ENCODE results near the gene C1QL1.

- no peak for TF ChIP-seq BHLHE40 (IDR thresholded peaks at IDR 0.05; ENCODE audit: borderline replicate concordance)
- no peak for TF ChIP-seq FOXK2 (IDR thresholded peaks at IDR 0.05)
- TF ChIP-seq ELF4 (IDR thresholded peaks at IDR 0.05) = no peak
- TF ChIP-seq SUZ12 (IDR thresholded peaks at IDR 0.05) = no peak
- no peak for TF ChIP-seq HDGF (IDR thresholded peaks at IDR 0.05; ENCODE audit: borderline replicate concordance)
- TF ChIP-seq SP1 (IDR thresholded peaks at IDR 0.05) = no peak
- no peak for TF ChIP-seq CTBP1 (IDR thresholded peaks at IDR 0.05; ENCODE audit: borderline replicate concordance)
- TF ChIP-seq TARDBP (IDR thresholded peaks at IDR 0.05) = no peak
- TF ChIP-seq FOXM1 (IDR thresholded peaks at IDR 0.05; ENCODE audit: borderline replicate concordance) = no peak
- TF ChIP-seq PKNOX1 (IDR thresholded peaks at IDR 0.05) = no peak
- TF ChIP-seq LEF1 (IDR thresholded peaks at IDR 0.05; ENCODE audit: borderline replicate concordance) = no peak
- TF ChIP-seq FOXA1 (IDR thresholded peaks at IDR 0.05) = no peak
These were observed 40.1 kb upstream of the C1QL1 start for GRCh38 chr17:45008216-45008615.

All from HEK293T (cell line).